Activated naive CD4-positive, alpha-beta T cell treated with Interleukin-2 at 50 U/mL for 16 hours (primary cell): ENCODE data around the gene SLC45A3.

Experiments
- DNase-seq: peaks from one replicate; pipeline ENCODE4 v3.0.0-alpha.2; 2020

Gene SLC45A3

GRCh38 chr1:205700865-205701401, 20.6 kb upstream of the SLC45A3 start:
- no peak for DNase-seq

- no peak for DNase-seq
Measured at GRCh38 chr1:205699416-205699815, 19.1 kb upstream of the SLC45A3 start.

DNA sequence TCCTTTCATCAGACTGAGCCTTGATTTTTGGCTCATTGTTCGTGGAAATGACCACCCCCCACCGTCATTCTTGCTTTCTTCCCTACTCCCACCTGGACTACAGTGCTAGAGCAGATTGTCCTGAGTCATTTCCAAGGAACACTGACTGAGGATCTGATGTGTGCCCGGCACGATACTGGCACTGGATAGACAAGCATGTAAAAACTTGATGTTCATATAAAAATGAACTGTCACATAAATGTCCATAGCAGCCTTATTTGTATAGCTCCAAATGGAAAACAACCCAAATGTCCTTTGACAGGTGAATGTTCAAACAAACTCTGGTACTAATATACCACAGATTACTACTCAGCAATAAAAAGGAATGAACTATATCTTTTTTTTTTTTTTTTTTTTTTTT, 18.6 kb upstream of the SLC45A3 start:
- no peak for DNase-seq

DNA sequence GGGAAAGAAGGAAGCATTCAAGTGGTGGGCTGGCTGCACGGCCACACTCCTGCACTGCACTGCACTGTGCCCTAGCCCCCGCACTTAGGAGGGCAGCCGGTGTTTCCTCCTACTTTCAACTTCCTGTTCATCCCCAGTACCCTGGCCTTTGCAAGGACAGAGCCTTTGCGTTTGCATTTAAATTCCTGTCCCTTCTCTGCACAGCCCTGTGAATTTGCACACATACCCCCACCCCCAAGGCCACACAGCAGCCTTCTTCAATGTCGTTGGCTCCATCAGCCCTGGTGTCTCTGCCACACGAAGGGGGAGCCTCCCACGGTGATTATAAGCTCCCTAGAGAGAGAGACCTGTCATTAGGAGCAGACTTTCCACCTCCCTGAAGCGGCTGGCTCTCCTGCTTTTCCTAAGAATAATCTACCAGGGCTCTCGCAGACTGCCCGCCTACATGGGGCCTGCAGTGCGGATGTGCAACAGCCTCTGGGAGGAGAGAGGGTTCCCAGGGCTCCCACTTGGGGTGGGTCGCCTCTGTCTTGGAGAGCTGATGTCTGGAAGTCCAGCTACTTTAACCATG, 13.2 kb upstream of the SLC45A3 start:
- no peak for DNase-seq

DNA sequence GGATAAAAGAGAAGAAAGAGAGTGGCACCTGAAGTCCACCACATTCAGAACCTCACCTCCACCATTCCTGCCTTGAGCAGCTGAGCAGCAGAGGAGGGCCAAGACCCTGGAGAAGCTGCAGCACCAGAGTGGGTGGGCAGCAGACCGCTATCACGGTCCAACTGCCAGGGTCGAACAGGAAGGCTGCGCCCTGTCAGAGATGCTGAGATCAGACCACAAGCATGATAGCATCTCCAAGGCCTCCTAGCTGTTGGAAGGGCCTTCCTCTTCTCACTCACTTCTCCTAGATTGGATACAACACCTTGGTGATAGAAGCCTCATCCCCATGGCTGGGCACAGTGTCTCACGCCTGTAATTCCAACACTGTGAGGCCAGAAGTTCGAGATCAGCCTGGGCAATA, 12.1 kb upstream of the SLC45A3 start:
- no peak for DNase-seq

DNA sequence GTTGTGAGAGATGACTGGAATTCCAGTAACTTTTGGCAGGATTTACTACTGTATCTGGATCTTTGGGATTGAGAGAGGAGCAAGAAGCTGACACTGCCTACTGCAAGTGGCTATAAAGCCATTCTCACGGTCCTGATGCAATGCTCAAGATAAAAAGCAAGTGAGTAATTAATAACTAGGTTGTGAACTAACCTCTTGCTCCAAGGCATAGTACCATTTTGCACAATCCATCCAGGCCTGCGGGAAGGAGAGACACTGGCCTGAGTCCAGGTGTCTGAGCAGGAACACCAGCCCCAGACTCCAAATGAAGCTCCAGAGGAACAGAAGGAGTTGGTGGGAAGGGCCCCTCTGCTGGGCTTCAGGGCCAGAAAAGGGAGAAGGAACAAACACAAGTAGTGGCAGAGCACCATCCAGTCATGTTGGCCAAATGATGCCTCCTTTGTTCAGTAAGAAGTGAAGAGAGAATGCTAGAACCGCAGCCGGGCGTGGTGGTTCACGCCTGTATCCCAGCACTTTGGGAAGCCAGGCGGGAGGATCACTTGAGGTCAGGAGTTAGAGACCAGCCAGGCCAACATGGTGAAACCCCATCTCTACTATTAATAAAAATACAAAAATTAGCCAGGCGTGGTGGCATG, 9.9 kb upstream of the SLC45A3 start:
- no peak for DNase-seq

DNA sequence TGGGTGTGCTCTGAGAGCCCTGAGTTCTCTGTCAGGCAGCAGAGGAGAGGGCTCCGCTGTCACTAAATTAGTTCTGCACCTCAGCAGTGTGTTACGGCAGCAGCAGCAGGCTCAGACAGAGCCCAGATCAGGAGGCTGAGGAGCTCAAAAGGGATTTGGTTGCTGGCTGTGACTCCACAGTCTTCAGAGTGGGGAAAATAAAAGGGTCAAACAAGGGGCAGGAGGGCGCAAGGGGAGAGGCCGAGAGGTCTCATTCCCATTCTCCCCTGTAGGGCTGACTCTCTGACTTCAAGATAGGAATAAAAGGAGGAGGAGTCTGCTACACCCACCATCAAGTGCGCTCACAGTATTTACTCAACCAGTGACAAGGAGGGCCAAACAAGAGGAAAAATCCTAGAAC, 9.2 kb upstream of the SLC45A3 start:
- no peak for DNase-seq

DNA sequence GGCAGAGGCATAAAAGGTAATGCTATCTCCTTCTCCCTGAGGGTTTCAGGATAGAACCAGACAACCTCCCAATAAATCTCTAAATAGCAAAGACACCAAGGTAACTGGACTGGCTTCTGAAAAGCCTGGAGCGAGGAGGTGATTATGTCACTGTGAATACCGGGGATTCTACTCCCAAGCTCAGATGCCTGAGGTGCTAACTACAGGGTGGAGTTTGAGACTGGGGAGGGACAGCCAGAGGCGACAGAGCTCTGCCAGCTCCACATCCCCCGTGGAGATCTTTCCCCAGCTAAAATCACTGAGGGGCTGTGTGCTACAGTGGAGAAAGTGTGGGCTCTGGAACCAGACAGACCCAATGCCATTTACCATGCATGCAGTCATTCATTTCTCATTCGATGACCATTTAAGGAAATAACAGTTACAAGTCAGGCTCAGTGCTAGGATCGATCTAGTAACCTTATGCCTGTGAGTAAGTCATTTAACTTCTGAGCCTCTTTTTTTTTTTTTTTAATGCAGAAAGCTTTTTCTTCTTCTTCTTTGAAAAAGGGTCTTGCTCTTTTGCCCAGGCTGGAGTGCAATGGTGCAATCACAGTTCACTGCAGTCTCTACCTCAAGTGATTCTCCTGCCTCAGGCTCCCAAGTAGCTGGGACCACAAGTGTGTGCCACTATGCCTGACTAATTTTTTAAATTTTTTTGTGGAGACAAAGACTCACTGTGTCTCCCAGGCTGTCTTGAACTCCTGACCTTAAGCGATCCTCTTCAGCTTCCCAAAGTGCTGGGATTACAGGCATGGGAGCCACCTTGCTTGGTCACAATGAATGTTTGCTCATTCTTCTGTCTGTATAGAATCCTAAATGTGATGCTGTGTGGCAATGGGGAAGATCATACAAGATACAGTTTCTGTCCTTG, 8.1 kb upstream of the SLC45A3 start:
- no peak for DNase-seq

DNA sequence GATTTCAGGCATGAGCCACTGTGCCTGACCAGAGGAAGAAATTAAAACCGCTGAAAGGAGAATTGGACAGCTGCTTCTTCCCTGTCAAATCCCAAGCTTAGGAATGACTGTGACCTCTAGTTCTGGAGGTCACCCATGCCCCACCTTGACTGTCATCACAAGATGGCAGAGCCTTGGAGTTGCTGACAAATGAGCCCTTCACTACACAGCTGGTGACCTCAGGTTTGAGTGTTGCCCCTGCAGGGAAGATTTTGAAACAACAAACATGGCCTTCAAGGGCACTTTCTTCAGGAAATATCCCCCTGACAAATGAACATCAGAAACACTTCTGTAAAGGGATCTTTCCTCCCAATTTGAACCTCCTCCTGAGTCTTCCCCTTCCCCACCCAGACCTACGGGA, 6.9 kb upstream of the SLC45A3 start:
- no peak for DNase-seq

DNA sequence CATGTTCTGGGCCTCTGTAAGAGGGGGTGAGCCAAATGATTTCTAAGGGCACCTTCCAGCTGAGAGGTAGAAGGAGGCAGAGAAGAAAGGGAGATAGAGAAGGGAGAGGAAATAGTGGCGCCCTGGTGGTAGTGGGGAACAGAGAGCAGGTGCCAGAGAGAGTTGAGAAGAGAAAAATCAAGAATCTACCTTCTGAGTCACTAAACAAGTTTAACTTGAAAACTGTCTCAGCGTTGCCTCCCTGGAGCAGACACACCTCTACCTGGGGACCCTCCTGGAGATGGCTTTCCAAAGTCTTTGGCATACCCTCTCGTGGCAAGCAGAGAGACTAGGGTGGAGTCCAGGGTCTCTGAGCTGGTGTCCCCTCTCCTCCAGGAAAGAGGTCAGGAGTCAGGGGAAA, 1.1 kb upstream of the SLC45A3 start:
- DNase-seq: no peak

GRCh38 chr1:205678286-205679111, 1.8 kb downstream of the SLC45A3 start:
- no peak for DNase-seq

GRCh38 chr1:205677167-205677566, 3.1 kb downstream of the SLC45A3 start:
- DNase-seq: no peak

GRCh38 chr1:205676597-205676996, 3.7 kb downstream of the SLC45A3 start:
- no peak for DNase-seq

GRCh38 chr1:205676002-205676401, 4.3 kb downstream of the SLC45A3 start:
- DNase-seq: no peak

DNA sequence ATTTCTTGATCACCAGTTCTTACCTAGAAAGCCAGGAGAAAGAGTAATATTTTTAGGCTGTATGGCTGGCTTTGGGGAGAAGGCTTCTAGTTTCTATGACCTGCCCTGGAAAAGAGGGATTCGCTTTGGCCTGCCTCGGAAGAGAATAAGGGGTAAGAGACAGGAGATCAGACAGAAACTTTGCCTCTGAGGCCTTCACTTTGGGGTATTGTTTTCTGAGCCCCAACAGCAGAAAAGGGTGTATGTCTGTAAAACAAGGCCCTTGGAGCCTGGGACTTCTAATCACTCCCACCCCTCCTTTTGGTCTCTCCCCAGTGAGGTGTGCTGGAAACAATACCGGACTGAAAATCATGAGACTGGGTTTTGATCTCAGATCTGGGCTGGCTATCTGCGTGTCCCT, 5.1 kb downstream of the SLC45A3 start:
- no peak for DNase-seq

- DNase-seq: no peak
Measured at GRCh38 chr1:205672970-205673369, 7.3 kb downstream of the SLC45A3 start.

- no peak for DNase-seq
Measured at GRCh38 chr1:205672395-205672889, 7.9 kb downstream of the SLC45A3 start.

DNA sequence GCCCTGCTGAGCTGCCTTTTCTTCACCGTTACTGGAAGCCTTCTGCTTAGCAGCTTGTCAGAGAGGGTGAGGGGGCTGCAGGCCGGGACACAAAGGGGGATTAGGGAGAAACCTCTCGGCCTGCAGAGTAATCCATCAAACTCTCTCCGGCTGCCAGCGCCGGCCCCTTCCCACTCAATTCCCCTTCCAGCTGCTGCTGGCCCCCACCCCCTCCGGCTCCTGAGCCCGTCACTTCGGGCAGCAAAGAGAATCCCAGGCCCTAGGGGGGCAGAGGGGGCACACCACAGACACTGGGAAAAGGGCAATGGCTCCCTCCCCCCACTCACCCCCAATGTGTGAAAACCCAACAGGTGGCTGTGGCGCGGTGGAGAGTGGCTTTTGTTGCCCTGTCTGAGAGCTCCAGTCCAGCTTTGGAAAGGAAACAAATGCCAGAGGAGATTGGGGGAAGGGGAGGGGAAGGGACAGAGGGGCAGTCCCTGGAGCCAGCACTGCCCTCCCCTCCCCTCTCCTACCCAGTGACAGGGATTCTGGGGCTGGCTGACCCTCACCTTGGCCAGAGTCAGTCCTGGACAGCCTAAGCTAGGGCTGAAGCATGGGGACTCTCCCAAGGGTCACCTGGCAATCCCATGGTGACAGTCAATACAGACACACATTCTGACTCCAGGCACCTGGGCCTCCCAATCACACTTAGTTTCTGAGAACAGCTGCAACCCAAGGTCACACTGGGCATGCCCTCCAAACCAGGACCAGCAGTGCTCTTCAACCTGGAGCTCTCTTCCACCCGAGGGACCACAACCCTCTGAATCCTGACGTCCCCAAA, 9.5 kb downstream of the SLC45A3 start:
- no peak for DNase-seq

DNA sequence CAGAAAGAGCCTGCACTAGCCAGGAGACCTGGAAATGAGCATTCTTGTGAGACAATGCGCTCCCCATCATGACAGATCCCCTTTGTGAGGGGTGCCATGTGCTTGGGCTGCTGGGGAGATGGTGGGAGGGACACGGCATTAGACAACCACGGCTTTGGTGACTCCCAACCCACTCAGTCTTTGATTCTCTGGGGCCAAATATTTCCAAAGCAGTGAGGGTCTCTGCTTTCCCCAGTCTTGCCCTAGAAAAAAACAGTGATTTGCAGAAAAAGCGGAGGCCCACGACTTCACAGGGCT, 10.2 kb downstream of the SLC45A3 start:
- DNase-seq: no peak

GRCh38 chr1:205669341-205670149, 10.8 kb downstream of the SLC45A3 start:
- no peak for DNase-seq

- no peak for DNase-seq
Measured at GRCh38 chr1:205668951-205669340, 11.4 kb downstream of the SLC45A3 start.
